ENCODE measurements around the gene GRM1. TPM values are rescaled to one million over a fixed set of nuclear protein-coding genes. Genes with fewer than 3 reads are reported as not detected.

Gene GRM1
- total and polyA plus RNA-seq, 12 donors: under 0.01 to 1.3 (median 0.07) TPM; not detected in 3

DNA sequence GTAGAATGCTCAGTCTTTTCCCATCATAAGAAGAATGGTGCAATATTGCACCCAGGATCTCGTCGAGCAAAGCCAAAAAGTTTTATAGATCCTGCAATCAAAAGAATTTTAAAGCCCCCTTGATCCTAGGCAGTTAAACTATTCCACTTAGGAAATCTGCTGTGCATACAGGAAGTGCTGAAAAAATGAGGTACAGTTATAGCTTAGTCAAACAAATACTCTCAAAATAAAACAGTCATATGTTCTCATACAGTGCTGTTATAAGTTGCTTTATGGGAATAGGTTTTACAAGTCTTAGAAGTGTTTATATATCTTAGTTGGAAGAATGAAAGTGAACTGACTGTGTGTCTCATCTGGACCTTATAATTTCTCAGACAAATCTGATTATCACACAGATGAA lies 282.2 kb downstream of the GRM1 start:
- H3K36me3 ChIP-seq (replicated peaks in 1 of 2): no peaks in the 10 kb centered on the region
- no peak overlapping the region for H3K27ac ChIP-seq
- no peaks in the 10 kb centered on the region for H3K9me3 ChIP-seq (replicated peaks in 1 of 3)
- H3K4me3 ChIP-seq: no peak overlapping the region
- WGBS, 4 donors: 83 to 92% (median 85%) methylated on average over 2 of the region's 2 CpGs
- TF ChIP-seq, protein P1, sequence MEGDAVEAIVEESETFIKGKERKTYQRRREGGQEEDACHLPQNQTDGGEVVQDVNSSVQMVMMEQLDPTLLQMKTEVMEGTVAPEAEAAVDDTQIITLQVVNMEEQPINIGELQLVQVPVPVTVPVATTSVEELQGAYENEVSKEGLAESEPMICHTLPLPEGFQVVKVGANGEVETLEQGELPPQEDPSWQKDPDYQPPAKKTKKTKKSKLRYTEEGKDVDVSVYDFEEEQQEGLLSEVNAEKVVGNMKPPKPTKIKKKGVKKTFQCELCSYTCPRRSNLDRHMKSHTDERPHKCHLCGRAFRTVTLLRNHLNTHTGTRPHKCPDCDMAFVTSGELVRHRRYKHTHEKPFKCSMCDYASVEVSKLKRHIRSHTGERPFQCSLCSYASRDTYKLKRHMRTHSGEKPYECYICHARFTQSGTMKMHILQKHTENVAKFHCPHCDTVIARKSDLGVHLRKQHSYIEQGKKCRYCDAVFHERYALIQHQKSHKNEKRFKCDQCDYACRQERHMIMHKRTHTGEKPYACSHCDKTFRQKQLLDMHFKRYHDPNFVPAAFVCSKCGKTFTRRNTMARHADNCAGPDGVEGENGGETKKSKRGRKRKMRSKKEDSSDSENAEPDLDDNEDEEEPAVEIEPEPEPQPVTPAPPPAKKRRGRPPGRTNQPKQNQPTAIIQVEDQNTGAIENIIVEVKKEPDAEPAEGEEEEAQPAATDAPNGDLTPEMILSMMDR (IDR thresholded peaks at IDR 0.05): no peak
- TF ChIP-seq POLR2A (IDR thresholded peaks at IDR 0.05): no peak
- no peaks in the 10 kb centered on the region for H3K4me1 ChIP-seq (replicated peaks in 1 of 2)
- no peak for DNase-seq
- intact Hi-C loops (cut with DNase I): no loop called here
- no peaks in the 10 kb centered on the region for H3K27me3 ChIP-seq

- Histone ChIP-seq H3K4me3 (no peak overlapping the region), H3K27me3 (no peaks in the 10 kb centered on the region), H3K36me3 (replicated peaks in 1 of 2) (no peaks in the 10 kb centered on the region), H3K27ac (no peak overlapping the region), H3K4me1 (replicated peaks in 1 of 2) (no peaks in the 10 kb centered on the region), H3K9me3 (replicated peaks in 1 of 3) (no peaks in the 10 kb centered on the region)
- no peak for DNase-seq
- WGBS, 4 donors: 73 to 89% (median 85%) methylated on average over 2 of the region's 2 CpGs
- intact Hi-C loops (cut with DNase I): no loop called here
- no peak for TF ChIP-seq POLR2A (IDR thresholded peaks at IDR 0.05)
- TF ChIP-seq, protein P1 (IDR thresholded peaks at IDR 0.05): no peak
Measured at GRCh38 chr6:146312608-146313007, 283.7 kb downstream of the GRM1 start.

GRCh38 chr6:146315381-146316174 lies 286.7 kb downstream of the GRM1 start:
- no peak overlapping the region for H3K27ac ChIP-seq
- intact Hi-C loops (cut with DNase I): no loop called here
- TF ChIP-seq, protein P1 (IDR thresholded peaks at IDR 0.05): no peak
- TF ChIP-seq POLR2A (IDR thresholded peaks at IDR 0.05): no peak
- no peaks in the 10 kb centered on the region for H3K4me1 ChIP-seq (replicated peaks in 1 of 2)
- H3K36me3 ChIP-seq (replicated peaks in 1 of 2): no peaks in the 10 kb centered on the region
- DNase-seq: no peak
- no peaks in the 10 kb centered on the region for H3K27me3 ChIP-seq
- WGBS, 4 donors: 65 to 79% (median 74%) methylated on average over 4 of the region's 4 CpGs
- no peaks in the 10 kb centered on the region for H3K9me3 ChIP-seq (replicated peaks in 1 of 3)
- no peak overlapping the region for H3K4me3 ChIP-seq

GRCh38 chr6:146316175-146316495 lies 287.3 kb downstream of the GRM1 start:
- Histone ChIP-seq H3K27me3 (no peaks in the 10 kb centered on the region), H3K36me3 (replicated peaks in 1 of 2) (no peaks in the 10 kb centered on the region), H3K27ac (no peak overlapping the region), H3K4me1 (replicated peaks in 1 of 2) (no peaks in the 10 kb centered on the region), H3K4me3 (no peak overlapping the region), H3K9me3 (replicated peaks in 1 of 3) (no peaks in the 10 kb centered on the region)
- no peak for DNase-seq
- TF ChIP-seq POLR2A (IDR thresholded peaks at IDR 0.05): no peak
- TF ChIP-seq, protein P1 (IDR thresholded peaks at IDR 0.05): no peak
- intact Hi-C loops (cut with DNase I): no loop called here
- WGBS, 4 donors: 71 to 81% (median 72%) methylated on average over 5 of the region's 5 CpGs

Measured in adrenal gland (tissue), 12 donors.